ENCODE data around the gene ANO9. TPM values are rescaled to one million over a fixed set of nuclear protein-coding genes. Genes with fewer than 3 reads are reported as not detected.

ANO9 gene
- total and polyA plus RNA-seq, 4 donors, result 0.10 to 0.53 (median 0.22) TPM; not detected in 1

GRCh38 chr11:399731-400211, 42.0 kb downstream of the ANO9 start:
- H3K36me3 ChIP-seq (ENCODE audit: control insufficient read depth, insufficient read depth, low read length), result peaks cover 5% of the 10 kb centered on the region
- H3K4me3 ChIP-seq (ENCODE audit: low read depth, low read length), result no peak overlapping the region
- H3K27me3 ChIP-seq (ENCODE audit: control insufficient read depth, insufficient read depth, low read length), result peaks cover 22% of the 10 kb centered on the region
- WGBS (ENCODE audit: insufficient coverage), result 26% methylated on average over 21 of the region's 21 CpGs
- no peak for DNase-seq (ENCODE audit: low read depth in 4 of 6, low spot score in 6 of 6)
- H3K4me1 ChIP-seq (ENCODE audit: control insufficient read depth, insufficient read depth, low read length), result peaks cover 14% of the 10 kb centered on the region
- H3K27ac ChIP-seq (ENCODE audit: low read depth, low read length), result no peak overlapping the region
- no peaks in the 10 kb centered on the region for H3K9me3 ChIP-seq (ENCODE audit: control insufficient read depth, insufficient read depth, low read length)

GRCh38 chr11:398826-399225, 43.0 kb downstream of the ANO9 start:
- no peak for DNase-seq (ENCODE audit: low read depth in 4 of 6, low spot score in 6 of 6)
- WGBS (ENCODE audit: insufficient coverage), result 92% methylated on average over 20 of the region's 20 CpGs

GRCh38 chr11:396948-397548, 44.8 kb downstream of the ANO9 start:
- no peak overlapping the region for H3K27ac ChIP-seq (ENCODE audit: low read depth, low read length)
- peaks cover 14% of the 10 kb centered on the region for H3K4me1 ChIP-seq (ENCODE audit: control insufficient read depth, insufficient read depth, low read length)
- H3K27me3 ChIP-seq (ENCODE audit: control insufficient read depth, insufficient read depth, low read length), result peaks cover 13% of the 10 kb centered on the region
- DNase-seq (ENCODE audit: low read depth in 4 of 6, low spot score in 6 of 6), result peak in 4 of 6 donors; percentile 27 to 70 (median 48)
- H3K9me3 ChIP-seq (ENCODE audit: control insufficient read depth, insufficient read depth, low read length), result no peaks in the 10 kb centered on the region
- H3K36me3 ChIP-seq (ENCODE audit: control insufficient read depth, insufficient read depth, low read length), result no peaks in the 10 kb centered on the region
- H3K4me3 ChIP-seq (ENCODE audit: low read depth, low read length), result peak overlapping the region; percentile 18
- 15% methylated on average over 43 of the region's 43 CpGs for WGBS (ENCODE audit: insufficient coverage)

More at GRCh38 chr11:398826-399225, 43.0 kb downstream of the ANO9 start:
- peaks cover 22% of the 10 kb centered on the region for H3K27me3 ChIP-seq (ENCODE audit: control insufficient read depth, insufficient read depth, low read length)
- H3K27ac ChIP-seq (ENCODE audit: low read depth, low read length), result no peak overlapping the region
- H3K9me3 ChIP-seq (ENCODE audit: control insufficient read depth, insufficient read depth, low read length), result no peaks in the 10 kb centered on the region
- H3K36me3 ChIP-seq (ENCODE audit: control insufficient read depth, insufficient read depth, low read length), result no peaks in the 10 kb centered on the region
- no peak overlapping the region for H3K4me3 ChIP-seq (ENCODE audit: low read depth, low read length)
- peaks cover 14% of the 10 kb centered on the region for H3K4me1 ChIP-seq (ENCODE audit: control insufficient read depth, insufficient read depth, low read length)

- Histone ChIP-seq H3K4me3 (ENCODE audit: low read depth, low read length) (peak overlapping the region; percentile 18), H3K9me3 (ENCODE audit: control insufficient read depth, insufficient read depth, low read length) (no peaks in the 10 kb centered on the region), H3K27ac (ENCODE audit: low read depth, low read length) (no peak overlapping the region), H3K27me3 (ENCODE audit: control insufficient read depth, insufficient read depth, low read length) (peaks cover 13% of the 10 kb centered on the region), H3K36me3 (ENCODE audit: control insufficient read depth, insufficient read depth, low read length) (no peaks in the 10 kb centered on the region), H3K4me1 (ENCODE audit: control insufficient read depth, insufficient read depth, low read length) (peaks cover 14% of the 10 kb centered on the region)
- no peak for DNase-seq (ENCODE audit: low read depth in 4 of 6, low spot score in 6 of 6)
- WGBS (ENCODE audit: insufficient coverage), result 32% methylated on average over 22 of the region's 23 CpGs
Observed at GRCh38 chr11:396511-396947, 45.3 kb downstream of the ANO9 start.

DNA sequence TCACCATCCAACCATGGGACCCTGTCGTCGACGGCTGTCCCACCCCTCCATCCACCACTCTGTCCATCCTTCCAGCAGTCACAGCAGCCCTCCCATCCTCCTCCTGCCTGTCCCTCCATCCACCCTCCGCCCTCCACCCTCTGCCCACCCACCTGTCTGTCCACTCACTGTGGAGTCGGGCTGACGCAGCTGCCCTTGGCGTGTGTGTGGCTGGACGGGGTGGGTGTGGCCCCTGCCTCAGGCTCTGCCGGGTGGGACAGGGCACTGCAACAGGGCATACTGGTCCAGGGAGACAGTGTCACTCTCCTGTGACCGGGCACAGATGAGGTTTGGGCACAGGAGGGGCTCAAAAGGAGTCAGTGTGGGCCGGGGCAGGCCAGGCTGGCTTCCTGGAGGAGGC, 45.9 kb downstream of the ANO9 start:
- WGBS (ENCODE audit: insufficient coverage), result 78% methylated on average over 11 of the region's 11 CpGs

DNA sequence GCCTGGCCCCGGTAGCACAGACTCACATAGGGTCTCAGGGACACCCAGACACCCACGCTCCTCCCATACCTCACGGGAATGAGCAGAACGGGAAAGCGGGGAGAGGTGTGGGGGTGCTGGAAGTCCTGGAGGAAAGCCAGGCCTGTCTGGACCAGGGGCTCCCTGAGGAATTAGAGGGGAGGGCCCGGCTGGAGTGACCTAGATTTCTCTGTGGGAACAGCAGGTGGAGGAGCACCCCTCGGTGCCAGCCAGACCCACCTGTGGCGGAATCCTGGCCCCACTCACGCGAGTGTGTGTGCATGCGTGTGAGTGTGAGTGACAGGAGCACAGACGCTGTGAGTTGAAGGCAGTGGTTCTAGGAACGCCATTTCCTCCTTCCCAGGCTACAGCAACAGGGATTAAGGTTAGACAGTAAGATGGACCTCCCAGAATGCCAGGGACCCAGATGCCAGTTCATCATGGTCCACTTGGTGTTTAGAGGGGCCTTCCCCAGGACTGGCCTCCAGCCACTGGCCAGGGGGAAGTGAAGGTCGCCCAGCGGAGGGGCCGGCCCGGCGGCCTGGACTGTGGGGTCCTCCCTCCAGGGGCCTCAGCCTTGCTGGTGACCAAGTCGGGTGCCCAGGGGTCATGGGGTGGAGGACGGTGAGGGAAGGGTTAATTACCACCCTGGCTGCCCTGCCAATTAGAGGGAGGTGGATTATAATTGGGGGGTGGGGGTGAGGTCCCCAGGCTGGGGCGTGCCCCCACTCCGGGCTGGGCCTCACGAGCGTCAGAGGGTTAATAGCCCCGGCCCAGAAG, 46.8 kb downstream of the ANO9 start:
- H3K36me3 ChIP-seq (ENCODE audit: control insufficient read depth, insufficient read depth, low read length), result no peaks in the 10 kb centered on the region
- DNase-seq (ENCODE audit: low read depth in 4 of 6, low spot score in 6 of 6), result no peak
- 77% methylated on average over 17 of the region's 25 CpGs for WGBS (ENCODE audit: insufficient coverage)
- H3K4me3 ChIP-seq (ENCODE audit: low read depth, low read length), result no peak overlapping the region
- peaks cover 11% of the 10 kb centered on the region for H3K27me3 ChIP-seq (ENCODE audit: control insufficient read depth, insufficient read depth, low read length)
- no peak overlapping the region for H3K27ac ChIP-seq (ENCODE audit: low read depth, low read length)
- no peaks in the 10 kb centered on the region for H3K9me3 ChIP-seq (ENCODE audit: control insufficient read depth, insufficient read depth, low read length)
- H3K4me1 ChIP-seq (ENCODE audit: control insufficient read depth, insufficient read depth, low read length), result peaks cover 14% of the 10 kb centered on the region

More for the DNA sequence above, 45.9 kb downstream of the ANO9 start:
- Histone ChIP-seq H3K27ac (ENCODE audit: low read depth, low read length) (no peak overlapping the region), H3K4me3 (ENCODE audit: low read depth, low read length) (no peak overlapping the region), H3K36me3 (ENCODE audit: control insufficient read depth, insufficient read depth, low read length) (no peaks in the 10 kb centered on the region), H3K9me3 (ENCODE audit: control insufficient read depth, insufficient read depth, low read length) (no peaks in the 10 kb centered on the region), H3K4me1 (ENCODE audit: control insufficient read depth, insufficient read depth, low read length) (peaks cover 14% of the 10 kb centered on the region), H3K27me3 (ENCODE audit: control insufficient read depth, insufficient read depth, low read length) (peaks cover 13% of the 10 kb centered on the region)
- DNase-seq (ENCODE audit: low read depth in 4 of 6, low spot score in 6 of 6), result no peak

- Histone ChIP-seq H3K4me3 (ENCODE audit: low read depth, low read length) (no peak within 1 kb of the TSS), H3K36me3 (ENCODE audit: control insufficient read depth, insufficient read depth, low read length) (no peaks in the 10 kb centered on the region), H3K27ac (ENCODE audit: low read depth, low read length) (no peak within 1 kb of the TSS), H3K4me1 (ENCODE audit: control insufficient read depth, insufficient read depth, low read length) (peaks cover 14% of the 10 kb centered on the region), H3K27me3 (ENCODE audit: control insufficient read depth, insufficient read depth, low read length) (peaks cover 4% of the 10 kb centered on the region), H3K9me3 (ENCODE audit: control insufficient read depth, insufficient read depth, low read length) (no peaks in the 10 kb centered on the region)
- DNase-seq (ENCODE audit: low read depth in 4 of 6, low spot score in 6 of 6), result no peak
- 57% methylated on average over 43 of the region's 57 CpGs for WGBS (ENCODE audit: insufficient coverage)
Observed at GRCh38 chr11:394034-394857, 47.6 kb downstream of the ANO9 start, which contains the start of gene PKP3. Gene PKP3, plus strand, starts transcription at chr11:394209. Its CDS starts 84 bp downstream, at chr11:394293.

GRCh38 chr11:393219-394033, 48.4 kb downstream of the ANO9 start:
- 79% methylated on average over 15 of the region's 17 CpGs for WGBS (ENCODE audit: insufficient coverage)

More at GRCh38 chr11:393219-394033, 48.4 kb downstream of the ANO9 start:
- no peak for DNase-seq (ENCODE audit: low read depth in 4 of 6, low spot score in 6 of 6)
- no peaks in the 10 kb centered on the region for H3K36me3 ChIP-seq (ENCODE audit: control insufficient read depth, insufficient read depth, low read length)
- H3K27me3 ChIP-seq (ENCODE audit: control insufficient read depth, insufficient read depth, low read length), result no peaks in the 10 kb centered on the region
- peaks cover 14% of the 10 kb centered on the region for H3K4me1 ChIP-seq (ENCODE audit: control insufficient read depth, insufficient read depth, low read length)
- no peak overlapping the region for H3K27ac ChIP-seq (ENCODE audit: low read depth, low read length)
- no peak overlapping the region for H3K4me3 ChIP-seq (ENCODE audit: low read depth, low read length)
- no peaks in the 10 kb centered on the region for H3K9me3 ChIP-seq (ENCODE audit: control insufficient read depth, insufficient read depth, low read length)

All from spinal cord (tissue), 10 donors.